CD4-positive, alpha-beta T cell treated with Interleukin-10 for 1 hour (primary cell): ENCODE measurements around the gene GFRA1.

Experiments used
- DNase-seq: peaks from one replicate; pipeline ENCODE4 v3.0.0-alpha.2; 2020

Gene GFRA1

GRCh38 chr10:116270771-116271592 is 2.0 kb downstream of the GFRA1 start:
- DNase-seq = no peak

GRCh38 chr10:116270126-116270770 is 2.8 kb downstream of the GFRA1 start:
- DNase-seq = no peak

- no peak for DNase-seq
Observed at GRCh38 chr10:116269619-116270018, 3.4 kb downstream of the GFRA1 start.

GRCh38 chr10:116268976-116269375 is 4.0 kb downstream of the GFRA1 start:
- no peak for DNase-seq

GRCh38 chr10:116265686-116266085 is 7.3 kb downstream of the GFRA1 start:
- no peak for DNase-seq

- DNase-seq = no peak
Observed at GRCh38 chr10:116263870-116264655, 8.9 kb downstream of the GFRA1 start.

- DNase-seq = no peak
Observed at GRCh38 chr10:116262678-116263077, 10.3 kb downstream of the GFRA1 start.

GRCh38 chr10:116260599-116260998 is 12.4 kb downstream of the GFRA1 start:
- DNase-seq = no peak

- no peak for DNase-seq
Observed at GRCh38 chr10:116259638-116260037, 13.4 kb downstream of the GFRA1 start.

GRCh38 chr10:116257785-116258184 is 15.2 kb downstream of the GFRA1 start:
- no peak for DNase-seq

- no peak for DNase-seq
Observed at GRCh38 chr10:116256752-116257259, 16.2 kb downstream of the GFRA1 start.

- DNase-seq = no peak
Observed at GRCh38 chr10:116255886-116256751, 16.9 kb downstream of the GFRA1 start.

- no peak for DNase-seq
Observed at GRCh38 chr10:116254422-116255155, 18.4 kb downstream of the GFRA1 start.

GRCh38 chr10:116253716-116254115 is 19.3 kb downstream of the GFRA1 start:
- no peak for DNase-seq

GRCh38 chr10:116251602-116252395 is 21.2 kb downstream of the GFRA1 start:
- DNase-seq = no peak

- no peak for DNase-seq
Observed at GRCh38 chr10:116247691-116248090, 25.3 kb downstream of the GFRA1 start.

GRCh38 chr10:116246263-116246662 is 26.7 kb downstream of the GFRA1 start:
- no peak for DNase-seq

- no peak for DNase-seq
Observed at GRCh38 chr10:116245156-116245555, 27.9 kb downstream of the GFRA1 start.

GRCh38 chr10:116241642-116242410 is 31.2 kb downstream of the GFRA1 start:
- no peak for DNase-seq

GRCh38 chr10:116241085-116241484 is 31.9 kb downstream of the GFRA1 start:
- DNase-seq = no peak
